Measurements from ENCODE around the gene TRAK1.

DNA sequence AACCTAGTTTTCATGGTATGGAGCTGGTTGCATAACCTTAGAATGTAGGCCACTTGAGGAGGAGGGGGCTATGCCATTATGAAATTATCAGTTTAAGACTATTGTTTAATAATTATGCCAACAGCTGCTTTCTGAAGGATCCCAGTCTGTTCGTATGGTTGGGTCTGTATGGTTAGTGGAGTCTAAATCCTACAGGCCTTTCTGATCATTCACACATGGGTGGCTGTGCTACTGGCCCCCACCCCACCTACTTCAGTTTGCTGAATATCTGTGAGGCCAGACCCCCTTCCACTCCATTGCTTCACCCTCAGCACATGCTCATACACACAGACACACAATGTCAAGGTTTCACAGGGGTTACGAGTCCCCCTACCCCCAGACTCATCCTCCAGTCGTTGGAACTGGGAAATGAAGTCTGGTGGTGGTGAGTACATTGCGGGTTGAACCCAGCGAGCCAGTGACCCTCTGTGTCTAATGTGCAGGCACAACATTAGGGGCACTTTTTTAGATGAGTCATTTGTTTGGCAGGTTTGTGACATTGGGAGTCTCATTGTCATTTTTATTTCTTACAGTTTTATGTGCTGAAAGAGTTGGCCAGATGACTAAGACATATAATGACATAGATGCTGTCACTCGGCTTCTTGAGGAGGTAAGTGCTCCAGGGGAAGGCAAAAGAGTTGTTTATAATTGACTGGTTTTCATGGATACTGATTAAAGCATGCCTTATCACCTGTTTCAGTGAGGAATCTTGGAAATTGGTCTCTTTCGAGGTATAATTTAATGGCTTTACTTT lies 85.3 kb downstream of the TRAK1 start:
- TF ChIP-seq, protein P1, sequence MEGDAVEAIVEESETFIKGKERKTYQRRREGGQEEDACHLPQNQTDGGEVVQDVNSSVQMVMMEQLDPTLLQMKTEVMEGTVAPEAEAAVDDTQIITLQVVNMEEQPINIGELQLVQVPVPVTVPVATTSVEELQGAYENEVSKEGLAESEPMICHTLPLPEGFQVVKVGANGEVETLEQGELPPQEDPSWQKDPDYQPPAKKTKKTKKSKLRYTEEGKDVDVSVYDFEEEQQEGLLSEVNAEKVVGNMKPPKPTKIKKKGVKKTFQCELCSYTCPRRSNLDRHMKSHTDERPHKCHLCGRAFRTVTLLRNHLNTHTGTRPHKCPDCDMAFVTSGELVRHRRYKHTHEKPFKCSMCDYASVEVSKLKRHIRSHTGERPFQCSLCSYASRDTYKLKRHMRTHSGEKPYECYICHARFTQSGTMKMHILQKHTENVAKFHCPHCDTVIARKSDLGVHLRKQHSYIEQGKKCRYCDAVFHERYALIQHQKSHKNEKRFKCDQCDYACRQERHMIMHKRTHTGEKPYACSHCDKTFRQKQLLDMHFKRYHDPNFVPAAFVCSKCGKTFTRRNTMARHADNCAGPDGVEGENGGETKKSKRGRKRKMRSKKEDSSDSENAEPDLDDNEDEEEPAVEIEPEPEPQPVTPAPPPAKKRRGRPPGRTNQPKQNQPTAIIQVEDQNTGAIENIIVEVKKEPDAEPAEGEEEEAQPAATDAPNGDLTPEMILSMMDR (IDR thresholded peaks at IDR 0.05 in 8 of 11, conservative IDR thresholded peaks at IDR 0.05 in 3 of 11) = no peak
- no peak for TF ChIP-seq POLR2A (IDR thresholded peaks at IDR 0.05)
